ENCODE data around the gene SMIM35. TPM values are rescaled to one million over a fixed set of nuclear protein-coding genes. Genes with fewer than 3 reads are reported as not detected.

Gene SMIM35
- total RNA-seq (2012; rRNA removed) (not detected in 2 replicates), polyA plus RNA-seq (2012; rRNA removed) (not detected in 2 replicates), Bru-seq, nascent RNA (not detected), BruChase-seq, experiment 1, labeled RNA remaining after a 6-hour chase (not detected), BruChase-seq, experiment 2, labeled RNA remaining after a 2-hour chase (not detected)
- not detected in 2 replicates for polyA plus RNA-seq (2012; cell fraction: cytosol; rRNA removed)
- polyA plus RNA-seq (2012; cell fraction: nucleus; rRNA removed; ENCODE audit: low replicate concordance) = not detected in 2 replicates
- long read RNA-seq = 0 reads

- Histone ChIP-seq H2BK20ac (ENCODE audit: low read depth, low read length) (no peak within 1 kb of the TSS), H2BK15ac (ENCODE audit: low read depth, low read length) (no peak within 1 kb of the TSS), H2AK5ac (ENCODE audit: low read depth, low read length) (no peak within 1 kb of the TSS), H3K9me1 (ENCODE audit: insufficient read depth, low read length) (no peaks in the 10 kb centered on the region), H3K36me3 (ENCODE audit: control insufficient read depth, insufficient read depth, low read length) (no peaks in the 10 kb centered on the region), H2BK120ac (ENCODE audit: low read depth, low read length) (no peak within 1 kb of the TSS), H3K14ac (replicated peaks; ENCODE audit: low read depth, low read length) (no peak within 1 kb of the TSS), H3K4me2 (ENCODE audit: low read depth, low read length) (no peak within 1 kb of the TSS), H3K27ac (ENCODE audit: insufficient read depth, low read length) (no peak within 1 kb of the TSS), H3K23ac (ENCODE audit: low read depth, low read length) (no peak within 1 kb of the TSS), H2AK9ac (replicated peaks; ENCODE audit: low read depth, low read length, poor library complexity) (no peak within 1 kb of the TSS), H3K18ac (ENCODE audit: low read depth, low read length) (no peak within 1 kb of the TSS), H2BK5ac (ENCODE audit: low read depth, low read length, poor library complexity, severe bottlenecking) (no peak within 1 kb of the TSS), H4K20me1 (ENCODE audit: insufficient read depth, low read length) (no peaks in the 10 kb centered on the region), H4K91ac (ENCODE audit: insufficient read depth, low read depth, low read length) (no peak within 1 kb of the TSS), H4K5ac (ENCODE audit: low read depth, low read length) (no peak within 1 kb of the TSS), H4K8ac (ENCODE audit: low read depth in 2 of 2, low read length in 2 of 2) (no peak within 1 kb of the TSS), H3K4me1 (ENCODE audit: control insufficient read depth, insufficient read depth, low read length) (no peaks in the 10 kb centered on the region), H3K4me3 (ENCODE audit: insufficient read depth, low read depth, low read length) (no peak within 1 kb of the TSS), H2AFZ (replicated peaks; ENCODE audit: low read length, poor library complexity) (no peak within 1 kb of the TSS), H3K56ac (ENCODE audit: extremely low read depth, insufficient read depth, low read length) (no peak within 1 kb of the TSS), H3K79me1 (ENCODE audit: low read depth in 1 of 2, low read length in 2 of 2) (no peaks in the 10 kb centered on the region), H3K9ac (ENCODE audit: low read depth, low read length) (no peak within 1 kb of the TSS), H3K27me3 (ENCODE audit: control insufficient read depth, insufficient read depth, low read length) (no peaks in the 10 kb centered on the region; the same call in 1 of the 2 replicates), H3K9me3 (ENCODE audit: control insufficient read depth, insufficient read depth, low read length) (no peaks in the 10 kb centered on the region), H3K4ac (ENCODE audit: low read depth, low read length) (no peak within 1 kb of the TSS)
- POLR2A ChIA-PET (ENCODE audit: unreplicated experiment) = no interaction called here
- TF ChIP-seq RAD21 (IDR thresholded peaks at IDR 0.05; ENCODE audit: low read length) (no peak), BHLHE40 (IDR thresholded peaks at IDR 0.05; ENCODE audit: low read depth, low read length) (no peak), NFE2L2 (IDR thresholded peaks at IDR 0.05; ENCODE audit: low read depth, low read length) (no peak), CEBPB (IDR thresholded peaks at IDR 0.05; ENCODE audit: low read depth, low read length) (no peak), RFX5 (IDR thresholded peaks at IDR 0.05; ENCODE audit: low read depth, low read length) (no peak), MAZ (IDR thresholded peaks at IDR 0.05; ENCODE audit: borderline replicate concordance, low read depth, low read length) (no peak), SMC3 (IDR thresholded peaks at IDR 0.05; ENCODE audit: low read depth, low read length) (no peak), RCOR1 (IDR thresholded peaks at IDR 0.05; ENCODE audit: insufficient replicate concordance, low read length) (no peak), CTCF (conservative IDR thresholded peaks at IDR 0.05; ENCODE audit: low read depth, low read length) (no peak), MAFK (IDR thresholded peaks at IDR 0.05; ENCODE audit: low read depth, low read length) (no peak), MXI1 (IDR thresholded peaks at IDR 0.05; ENCODE audit: borderline replicate concordance, low read depth, low read length) (no peak), FOS (IDR thresholded peaks at IDR 0.05; ENCODE audit: low read depth, low read length) (no peak), ELK1 (IDR thresholded peaks at IDR 0.05; ENCODE audit: borderline replicate concordance, low read depth, low read length) (no peak), POLR2A (IDR thresholded peaks at IDR 0.05; ENCODE audit: low read depth, low read length) (no peak), CHD1 (IDR thresholded peaks at IDR 0.05; ENCODE audit: low read depth, low read length) (no peak)
- 41% methylated on average over 3 of the region's 5 CpGs; no CpG with 5 or more reads in 1 of the 2 experiments for WGBS, 2 experiments (ENCODE audit: extremely low coverage in 2 of 2, insufficient read length in 1 of 2)
- CTCF ChIA-PET = no interaction called here
- ATAC-seq (ENCODE audit: low read depth) (no peak), DNase-seq (no peak)
- intact Hi-C loops (cut with micrococcal nuclease) (no loop called here), in situ Hi-C loops (cut with MboI; ENCODE audit: low sequenced_read_pairs) (no loop called here), dilution Hi-C loops (cut with HindIII; ENCODE audit: low sequenced_read_pairs, unreplicated experiment) (no loop called here)
- no TSS peak for BruUV-seq (replicated peaks)
Measured at GRCh38 chr11:118086913-118087768, at the start of gene SMIM35. Gene SMIM35, minus strand, starts transcription at chr11:118086963. Its CDS starts 206 bp downstream, at chr11:118086757.
